Chondrocyte (in vitro differentiated cells): ENCODE data around the gene CWC27. TPM values are rescaled to one million over a fixed set of nuclear protein-coding genes. Genes with fewer than 3 reads are reported as not detected.

Experiments used
- DNase-seq: peaks from one replicate; pipeline ENCODE4 v3.0.0; 2021; ENCODE audit warnings: mixed read lengths, low spot score
- H3K27ac Mint-ChIP-seq: one replicate; pipeline ENCODE4 v1.8.0; 2021; ENCODE audit warnings: mild to moderate bottlenecking, moderate library complexity, mixed read lengths; ENCODE audit not compliant: unreplicated experiment
- H3K27me3 Mint-ChIP-seq: 2 replicates; pipeline ENCODE4 v1.8.0; 2021; ENCODE audit warnings: low read depth, mixed read lengths
- H3K36me3 Mint-ChIP-seq: 2 replicates; pipeline ENCODE4 v1.8.0; 2021; ENCODE audit warnings: low read depth, mixed read lengths
- H3K4me1 Mint-ChIP-seq: 2 replicates; pipeline ENCODE4 v1.8.0; 2021; ENCODE audit warnings: low read depth, mild to moderate bottlenecking, mixed read lengths
- H3K4me3 Mint-ChIP-seq: one replicate; pipeline ENCODE4 v1.8.0; 2021; ENCODE audit warnings: mild to moderate bottlenecking, moderate library complexity, mixed read lengths; ENCODE audit not compliant: unreplicated experiment
- H3K9me3 Mint-ChIP-seq: 2 replicates; pipeline ENCODE4 v1.8.0; 2021; ENCODE audit warnings: low read depth, mixed read lengths
- CTCF ChIP-seq: fragments of 200-600 bp; sonication (generic); IDR thresholded peaks from 2 replicates; pipeline ENCODE4 v1.5.0; 2021; ENCODE audit warnings: antibody characterized with exemption, mild to moderate bottlenecking, moderate library complexity
- total RNA-seq: library from RNA; stranded (reverse); gene quantifications from 3 replicates; pipeline ENCODE4 v1.2.1, GENCODE V29; 2021

Gene CWC27
- total RNA-seq, 1 donor from 2014 or later = 19.5 TPM

- H3K4me1 Mint-ChIP-seq = peaks cover 18% of the 10 kb centered on the region
- DNase-seq = no peak
Measured at GRCh38 chr5:64971990-64972389, 203.3 kb downstream of the CWC27 start.

GRCh38 chr5:64972591-64972990 is 203.9 kb downstream of the CWC27 start:
- H3K9me3 Mint-ChIP-seq = peaks cover 2% of the 10 kb centered on the region
- H3K4me3 Mint-ChIP-seq = no peak overlapping the region
- no peak for TF ChIP-seq CTCF
- peaks cover 4% of the 10 kb centered on the region for H3K36me3 Mint-ChIP-seq
- H3K27ac Mint-ChIP-seq = no peak overlapping the region
- DNase-seq = no peak
- H3K4me1 Mint-ChIP-seq = peaks cover 18% of the 10 kb centered on the region
- no peaks in the 10 kb centered on the region for H3K27me3 Mint-ChIP-seq

More at GRCh38 chr5:64971990-64972389, 203.3 kb downstream of the CWC27 start:
- Mint-ChIP-seq H3K27ac (no peak overlapping the region), H3K36me3 (peaks cover 4% of the 10 kb centered on the region), H3K4me3 (no peak overlapping the region), H3K9me3 (peaks cover 2% of the 10 kb centered on the region), H3K27me3 (no peaks in the 10 kb centered on the region)
- TF ChIP-seq CTCF = no peak

- H3K27me3 Mint-ChIP-seq = no peaks in the 10 kb centered on the region
- H3K27ac Mint-ChIP-seq = no peak overlapping the region
- peaks cover 18% of the 10 kb centered on the region for H3K4me1 Mint-ChIP-seq
- peaks cover 7% of the 10 kb centered on the region for H3K36me3 Mint-ChIP-seq
- peaks cover 2% of the 10 kb centered on the region for H3K9me3 Mint-ChIP-seq
- DNase-seq = no peak
- H3K4me3 Mint-ChIP-seq = no peak overlapping the region
- no peak for TF ChIP-seq CTCF
Measured at GRCh38 chr5:64973215-64973614, 204.5 kb downstream of the CWC27 start.

- DNase-seq = no peak
- peaks cover 2% of the 10 kb centered on the region for H3K9me3 Mint-ChIP-seq
- no peak for TF ChIP-seq CTCF
- no peak overlapping the region for H3K4me3 Mint-ChIP-seq
- peaks cover 9% of the 10 kb centered on the region for H3K4me1 Mint-ChIP-seq
- peaks cover 7% of the 10 kb centered on the region for H3K36me3 Mint-ChIP-seq
- H3K27ac Mint-ChIP-seq = no peak overlapping the region
- no peaks in the 10 kb centered on the region for H3K27me3 Mint-ChIP-seq
Measured at GRCh38 chr5:64977779-64978178, 209.0 kb downstream of the CWC27 start.

- Mint-ChIP-seq H3K4me3 (no peak overlapping the region), H3K27me3 (no peaks in the 10 kb centered on the region), H3K4me1 (peaks cover 1% of the 10 kb centered on the region), H3K27ac (no peak overlapping the region), H3K9me3 (peaks cover 2% of the 10 kb centered on the region), H3K36me3 (peaks cover 7% of the 10 kb centered on the region)
- DNase-seq = no peak
- TF ChIP-seq CTCF = no peak
Measured at GRCh38 chr5:64978546-64978945, 209.8 kb downstream of the CWC27 start.
